Karpas-422 (cell line): Measurements from ENCODE around the gene DIABLO. TPM values are rescaled to one million over a fixed set of nuclear protein-coding genes. Genes with fewer than 3 reads are reported as not detected.
"Not testable (repeated sequence)": the region's sequence is repeated elsewhere in the genome, so short reads cannot be mapped to it uniquely, and the experiment has no call there.

Source experiments
- DNase-seq: peaks from one replicate; pipeline ENCODE4 v3.0.0-alpha.2; 2015
- H2AFZ ChIP-seq: fragments of 200-600 bp; sonication (generic); 2 replicates; pipeline ENCODE4 v1.6.1; 2014; ENCODE audit warnings: antibody characterized with exemption, low read length, mixed read lengths
- H3K27ac ChIP-seq: fragments of 200-600 bp; sonication (generic); 2 replicates; pipeline ENCODE4 v1.5.1; 2014; ENCODE audit warnings: mild to moderate bottlenecking, low read length, moderate library complexity
- H3K27me3 ChIP-seq: fragments of 200-600 bp; sonication (generic); 2 replicates; pipeline ENCODE4 v1.6.1; 2014; ENCODE audit warnings: low read length, mixed read lengths
- H3K36me3 ChIP-seq: fragments of 200-600 bp; sonication (generic); 2 replicates; pipeline ENCODE4 v1.6.1; 2014; ENCODE audit warnings: low read length, mixed read lengths; ENCODE audit not compliant: insufficient read depth
- H3K4me1 ChIP-seq: fragments of 200-600 bp; sonication (generic); 2 replicates; pipeline ENCODE4 v1.6.1; 2014; ENCODE audit warnings: mild to moderate bottlenecking, low read length, mixed read lengths
- H3K4me2 ChIP-seq: fragments of 200-600 bp; sonication (generic); 2 replicates; pipeline ENCODE4 v1.6.1; 2014; ENCODE audit warnings: low read length, low read depth, mild to moderate bottlenecking; ENCODE audit not compliant: poor library complexity, severe bottlenecking
- H3K4me3 ChIP-seq: fragments of 200-600 bp; sonication (generic); 2 replicates; pipeline ENCODE4 v1.5.1; 2014; ENCODE audit warnings: mild to moderate bottlenecking, antibody characterized with exemption, low read length, mixed read lengths
- H3K79me2 ChIP-seq: fragments of 200-600 bp; sonication (generic); 2 replicates; pipeline ENCODE4 v1.6.1; 2014; ENCODE audit warnings: mild to moderate bottlenecking, low read length, mixed read lengths
- H3K9ac ChIP-seq: fragments of 200-600 bp; sonication (generic); 2 replicates; pipeline ENCODE4 v1.6.0; 2014; ENCODE audit warnings: low read length
- H3K9me2 ChIP-seq: fragments of 200-600 bp; sonication (generic), shearing (Covaris generic); replicated peaks from 2 replicates; pipeline ENCODE4 v1.6.0; 2014; ENCODE audit warnings: mild to moderate bottlenecking, low read length, moderate library complexity; ENCODE audit not compliant: insufficient read depth
- H3K9me3 ChIP-seq: fragments of 300-700, 200-600 bp; sonication (generic); 2 replicates; pipeline ENCODE4 v1.6.1; 2014; ENCODE audit warnings: low read length, mixed read lengths
- H4K20me1 ChIP-seq: fragments of 200-600 bp; sonication (generic); 2 replicates; pipeline ENCODE4 v1.6.1; 2014; ENCODE audit warnings: mild to moderate bottlenecking, antibody characterized with exemption, low read length, low read depth; ENCODE audit not compliant: insufficient read depth
- total RNA-seq: library from RNA; depleted of rRNA; stranded (reverse); fragments of >200 nt; shearing (Covaris generic); gene quantifications from 2 replicates; pipeline ENCODE4 v1.2.3, GENCODE V29; 2014; ENCODE audit warnings: low replicate concordance

The DIABLO gene
- total RNA-seq, 1 experiment from 2014 or later: 45.8 TPM

GRCh38 chr12:122206976-122207375 is 18.9 kb downstream of the DIABLO start:
- Histone ChIP-seq H3K36me3 (peaks cover 17% of the 10 kb centered on the region), H3K9me3 (no peaks in the 10 kb centered on the region), H4K20me1 (peaks cover 8% of the 10 kb centered on the region; the same call in 1 of the 2 replicates), H3K4me3 (no peak overlapping the region), H2AFZ (no peak overlapping the region), H3K4me1 (peaks cover 6% of the 10 kb centered on the region), H3K9me2 (no peaks in the 10 kb centered on the region), H3K27ac (no peak overlapping the region), H3K27me3 (no peaks in the 10 kb centered on the region), H3K4me2 (no peak overlapping the region), H3K79me2 (no peaks in the 10 kb centered on the region), H3K9ac (no peak overlapping the region)
- no peak for DNase-seq

GRCh38 chr12:122206111-122206881 is 19.6 kb downstream of the DIABLO start:
- Histone ChIP-seq H3K9ac (no peak overlapping the region), H3K4me1 (peaks cover 6% of the 10 kb centered on the region), H4K20me1 (peaks cover 8% of the 10 kb centered on the region; the same call in 1 of the 2 replicates), H3K79me2 (no peaks in the 10 kb centered on the region), H2AFZ (no peak overlapping the region), H3K4me3 (no peak overlapping the region), H3K4me2 (no peak overlapping the region), H3K9me3 (no peaks in the 10 kb centered on the region), H3K27me3 (no peaks in the 10 kb centered on the region), H3K9me2 (no peaks in the 10 kb centered on the region), H3K36me3 (peaks cover 13% of the 10 kb centered on the region), H3K27ac (no peak overlapping the region)
- DNase-seq: no peak

DNA sequence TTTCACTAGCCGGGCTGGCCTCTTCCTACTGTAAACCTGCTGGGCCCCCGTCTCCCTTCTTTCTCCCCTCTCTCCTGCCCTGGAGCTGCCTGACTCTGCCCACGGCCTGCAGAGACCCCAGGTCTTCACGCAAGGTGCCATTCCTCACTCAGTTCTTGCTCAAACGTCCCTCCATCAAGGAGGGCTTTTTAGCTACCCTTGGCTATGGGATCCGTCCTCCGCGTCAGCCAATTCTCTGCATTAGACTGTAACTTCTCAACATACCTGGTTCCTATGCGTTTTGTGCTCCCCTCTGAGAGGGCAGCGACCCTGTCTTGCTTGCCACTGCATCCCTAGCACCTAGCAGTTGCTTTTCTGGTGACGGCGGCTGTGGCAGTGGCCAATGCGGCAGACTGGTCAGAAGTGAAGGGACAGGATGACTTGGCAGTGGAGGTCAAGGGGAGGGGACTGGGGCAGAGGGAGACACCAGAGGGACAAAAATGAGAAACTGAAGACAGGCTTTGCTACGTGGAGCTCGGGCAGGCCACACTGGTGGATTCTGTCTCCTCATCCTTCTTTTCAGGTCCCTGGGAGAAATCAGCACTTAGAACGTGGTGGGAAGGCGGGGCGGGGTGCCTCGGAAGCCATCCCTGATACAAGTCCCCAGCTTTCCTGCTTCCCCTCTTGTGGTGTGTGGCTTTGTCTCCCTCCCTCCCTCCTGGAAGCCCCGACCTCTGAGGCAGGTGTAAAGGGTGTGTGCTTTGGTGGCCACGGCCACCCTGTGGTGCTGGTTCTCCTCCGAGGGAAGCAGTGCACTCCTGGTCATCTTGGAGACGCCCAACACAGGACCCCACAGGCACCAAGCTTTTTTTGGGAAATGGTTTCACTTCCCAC is 20.6 kb downstream of the DIABLO start:
- no peak for DNase-seq

DNA sequence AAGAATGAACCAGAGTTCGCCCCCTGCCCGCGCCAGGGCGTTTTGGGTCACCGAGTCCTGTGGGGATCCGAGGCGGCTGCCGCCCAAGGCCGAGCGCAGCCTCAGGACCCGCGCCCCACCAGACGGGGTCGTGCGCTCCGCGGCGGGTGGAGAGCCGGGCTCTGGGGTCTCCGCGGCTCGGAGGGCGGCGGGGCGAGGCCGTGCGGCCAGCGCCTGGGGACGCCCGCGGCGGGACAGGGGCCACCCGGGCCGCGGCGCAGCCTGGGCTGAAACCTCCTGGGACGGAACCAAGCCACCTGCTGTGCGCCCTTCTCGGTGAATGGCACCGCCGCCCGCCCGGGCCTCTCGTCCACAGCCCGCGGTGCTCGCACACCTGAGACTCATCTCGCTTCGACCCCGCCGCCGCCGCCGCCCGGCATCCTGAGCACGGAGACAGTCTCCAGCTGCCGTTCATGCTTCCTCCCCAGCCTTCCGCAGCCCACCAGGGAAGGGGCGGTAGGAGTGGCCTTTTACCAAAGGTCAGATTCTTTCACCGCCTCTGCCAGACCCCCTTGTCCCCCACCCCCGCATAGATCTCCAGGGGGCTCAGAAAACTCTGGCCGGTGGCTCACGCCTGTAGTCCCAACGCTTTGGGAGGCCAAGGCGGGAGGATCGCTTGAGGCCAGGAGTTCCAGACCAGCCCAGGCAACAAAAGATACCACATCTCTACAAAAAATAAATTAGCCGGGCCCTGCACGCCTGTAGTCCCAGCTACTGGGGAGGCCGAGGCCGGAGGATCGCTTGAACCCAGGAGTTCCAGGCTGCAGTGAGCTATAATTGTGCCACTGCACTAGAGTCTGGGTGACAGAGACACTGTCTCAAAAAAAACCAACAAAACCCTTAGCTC is 21.4 kb downstream of the DIABLO start:
- no peak overlapping the region for H3K9ac ChIP-seq
- H3K36me3 ChIP-seq: peaks cover 7% of the 10 kb centered on the region
- H3K27me3 ChIP-seq: no peaks in the 10 kb centered on the region
- peaks cover 6% of the 10 kb centered on the region for H3K4me1 ChIP-seq
- no peaks in the 10 kb centered on the region for H3K9me3 ChIP-seq
- H3K9me2 ChIP-seq: no peaks in the 10 kb centered on the region
- no peak overlapping the region for H3K4me2 ChIP-seq
- H3K79me2 ChIP-seq: no peaks in the 10 kb centered on the region
- H3K4me3 ChIP-seq: no peak overlapping the region
- no peak overlapping the region for H3K27ac ChIP-seq
- no peak overlapping the region for H2AFZ ChIP-seq
- H4K20me1 ChIP-seq: peaks cover 8% of the 10 kb centered on the region; the same call in 1 of the 2 replicates
- DNase-seq: no peak

More for the DNA sequence above, 20.6 kb downstream of the DIABLO start:
- Histone ChIP-seq H3K9ac (no peak overlapping the region), H3K79me2 (no peaks in the 10 kb centered on the region), H3K9me3 (no peaks in the 10 kb centered on the region), H3K27me3 (no peaks in the 10 kb centered on the region), H3K4me2 (no peak overlapping the region), H3K27ac (no peak overlapping the region), H3K4me3 (no peak overlapping the region), H3K9me2 (no peaks in the 10 kb centered on the region), H3K36me3 (peaks cover 12% of the 10 kb centered on the region), H2AFZ (no peak overlapping the region), H4K20me1 (peaks cover 8% of the 10 kb centered on the region; the same call in 1 of the 2 replicates), H3K4me1 (peaks cover 6% of the 10 kb centered on the region)

- H3K4me1 ChIP-seq: peaks cover 6% of the 10 kb centered on the region
- H3K9me2 ChIP-seq: no peaks in the 10 kb centered on the region
- H3K4me2 ChIP-seq: peak within 1 kb of the TSS; percentile 58
- no peaks in the 10 kb centered on the region for H3K9me3 ChIP-seq
- H2AFZ ChIP-seq: peak within 1 kb of the TSS; percentile 69
- H3K36me3 ChIP-seq: peaks cover 7% of the 10 kb centered on the region
- H3K79me2 ChIP-seq: no peaks in the 10 kb centered on the region
- peak within 1 kb of the TSS; percentile 48 for H3K9ac ChIP-seq
- peak; percentile 54 for DNase-seq
- no peaks in the 10 kb centered on the region for H3K27me3 ChIP-seq
- H4K20me1 ChIP-seq: peaks cover 8% of the 10 kb centered on the region; the same call in 1 of the 2 replicates
- H3K4me3 ChIP-seq: peak within 1 kb of the TSS; percentile 56
- H3K27ac ChIP-seq: no peak within 1 kb of the TSS
These were observed 22.3 kb downstream of the DIABLO start, which contains the start of gene B3GNT4 for GRCh38 chr12:122203301-122204166. Gene B3GNT4, plus strand, starts transcription at chr12:122203709. Its CDS starts 910 bp downstream, at chr12:122204619.

DNA sequence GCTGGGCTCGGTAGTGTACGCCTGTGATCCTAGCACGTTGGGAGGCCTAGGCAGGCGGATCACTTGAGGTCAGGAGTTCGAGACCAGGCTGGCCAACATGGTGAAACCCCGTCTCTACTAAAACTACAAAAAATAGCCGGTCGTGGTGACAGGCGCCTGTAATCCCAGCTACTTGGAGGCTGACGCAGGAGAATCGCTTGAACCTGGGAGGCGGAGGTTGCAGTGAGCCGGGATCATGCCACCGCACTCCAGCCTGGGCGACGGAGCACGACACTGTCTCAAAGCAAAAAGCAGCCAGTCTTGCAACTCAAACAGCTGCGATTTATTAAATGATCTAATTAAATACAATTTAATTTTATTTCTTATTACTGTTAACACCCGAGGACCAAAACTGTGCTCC is 23.0 kb downstream of the DIABLO start:
- peaks cover 11% of the 10 kb centered on the region for H3K4me1 ChIP-seq
- not testable (repeated sequence) for H2AFZ ChIP-seq, H3K27ac ChIP-seq, H3K36me3 ChIP-seq, H4K20me1 ChIP-seq, H3K9me2 ChIP-seq, H3K9me3 ChIP-seq, H3K27me3 ChIP-seq, DNase-seq, H3K79me2 ChIP-seq
- H3K9ac ChIP-seq: peak overlapping the region; percentile 48; the same call in 1 of the 2 replicates
- H3K4me2 ChIP-seq: peak overlapping the region; percentile 58
- peak overlapping the region; percentile 56; the same call in 1 of the 2 replicates for H3K4me3 ChIP-seq

- Histone ChIP-seq H3K9ac (no peak overlapping the region), H3K4me1 (peaks cover 19% of the 10 kb centered on the region), H3K27ac (no peak overlapping the region), H3K79me2 (no peaks in the 10 kb centered on the region), H3K4me2 (no peak overlapping the region), H3K27me3 (no peaks in the 10 kb centered on the region), H4K20me1 (peaks cover 8% of the 10 kb centered on the region; the same call in 1 of the 2 replicates), H3K4me3 (no peak overlapping the region), H2AFZ (no peak overlapping the region), H3K9me3 (no peaks in the 10 kb centered on the region), H3K36me3 (no peaks in the 10 kb centered on the region; the same call in 1 of the 2 replicates), H3K9me2 (no peaks in the 10 kb centered on the region)
- DNase-seq: no peak
These were observed 23.8 kb downstream of the DIABLO start for GRCh38 chr12:122202017-122202416.
